GM12873 (cell line): ENCODE results near the gene BRICD5.

Source experiments
- CTCF ChIP-seq: IDR thresholded peaks from 2 replicates; pipeline ENCODE4 v1.5.1; 2012; ENCODE audit warnings: low read depth, mild to moderate bottlenecking, moderate library complexity, low read length, control low read depth; ENCODE audit not compliant: insufficient read depth; ENCODE audit errors: missing control alignments

Gene BRICD5

DNA sequence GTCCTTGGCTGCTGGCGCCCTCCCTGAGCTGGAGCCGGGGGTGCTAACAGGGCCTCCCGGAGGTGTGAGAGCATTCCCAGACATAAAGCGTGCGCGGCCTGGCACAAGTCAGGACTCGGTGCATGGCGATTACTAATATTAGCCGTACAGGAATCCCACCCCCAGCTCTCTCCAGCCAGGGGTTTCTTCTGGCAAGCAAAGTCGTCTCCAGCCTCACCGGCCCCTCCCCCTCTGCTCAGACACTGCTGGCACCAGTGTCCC lies 19.3 kb downstream of the BRICD5 start:
- TF ChIP-seq CTCF = no peak

DNA sequence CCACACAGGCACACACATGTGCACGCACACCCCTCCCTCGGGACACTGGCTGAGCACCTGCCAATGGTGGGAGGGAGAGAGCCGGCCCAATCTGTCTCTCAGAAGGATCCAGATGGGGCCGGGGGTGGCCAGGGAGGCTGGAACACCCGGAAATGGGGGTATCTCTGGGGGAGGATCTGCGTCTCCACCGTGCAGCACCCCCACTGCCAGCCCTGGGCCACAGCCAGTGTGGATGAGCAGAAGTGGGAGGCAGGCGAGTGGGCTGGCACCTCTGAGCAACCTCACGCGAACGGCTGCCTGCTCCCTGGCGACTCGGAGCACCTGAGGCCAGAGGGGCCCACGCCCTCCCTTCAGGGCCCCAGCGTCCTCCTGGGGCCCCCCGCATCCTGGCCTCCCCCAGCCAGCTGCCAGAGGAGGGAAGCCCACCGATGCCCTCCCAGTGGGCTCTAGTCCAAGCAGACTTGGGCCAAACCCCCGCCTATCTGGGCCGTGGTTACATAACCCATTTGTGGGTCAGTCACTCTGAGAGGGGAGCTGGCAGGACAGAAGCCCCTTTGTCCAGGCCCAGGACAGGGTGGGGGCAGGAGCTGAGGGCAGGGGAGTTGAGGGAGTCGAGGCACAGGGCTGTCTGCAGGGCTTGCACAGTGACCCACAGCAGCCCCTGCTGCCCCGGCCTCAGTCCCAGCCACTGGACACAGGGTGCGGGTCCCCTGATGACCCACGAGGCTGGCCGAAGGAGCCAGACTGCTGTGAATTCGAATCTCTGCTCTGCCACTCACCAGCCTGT lies 19.8 kb downstream of the BRICD5 start:
- TF ChIP-seq CTCF = no peak

DNA sequence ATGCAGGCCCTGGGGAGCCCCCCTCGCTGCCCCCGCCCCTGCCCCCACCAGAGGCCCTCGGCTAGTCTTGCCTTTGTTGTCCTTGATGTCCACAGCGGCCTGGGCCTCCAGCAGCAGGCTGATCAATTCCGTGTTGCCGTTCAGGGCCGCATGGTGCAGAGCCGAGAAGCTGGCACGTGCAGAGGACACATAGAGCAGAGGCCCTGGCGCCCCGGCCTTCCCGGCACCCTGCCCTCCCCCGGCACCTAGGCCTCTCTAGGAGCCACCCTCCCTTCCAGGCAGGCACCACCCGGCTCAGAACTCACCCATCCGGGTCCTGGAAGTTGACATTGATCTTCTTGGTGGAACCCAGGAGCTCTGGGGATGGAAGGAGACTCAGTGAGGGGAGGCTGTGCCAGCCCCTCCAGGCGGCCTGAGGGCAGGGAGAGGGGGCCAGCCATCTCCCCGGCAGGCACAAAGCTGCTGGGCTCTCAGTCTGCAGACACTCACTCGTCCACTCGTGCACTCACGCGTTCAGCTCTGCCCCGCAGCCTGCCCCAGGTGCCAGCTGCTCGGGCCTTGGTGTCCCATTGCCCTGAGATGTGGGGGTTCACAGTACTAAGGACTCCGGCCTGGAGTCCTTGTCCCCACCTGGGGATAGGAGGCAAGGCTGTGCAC lies 20.5 kb downstream of the BRICD5 start:
- no peak for TF ChIP-seq CTCF

- TF ChIP-seq CTCF = no peak
Measured at GRCh38 chr16:2189252-2189893, 21.3 kb downstream of the BRICD5 start.

DNA sequence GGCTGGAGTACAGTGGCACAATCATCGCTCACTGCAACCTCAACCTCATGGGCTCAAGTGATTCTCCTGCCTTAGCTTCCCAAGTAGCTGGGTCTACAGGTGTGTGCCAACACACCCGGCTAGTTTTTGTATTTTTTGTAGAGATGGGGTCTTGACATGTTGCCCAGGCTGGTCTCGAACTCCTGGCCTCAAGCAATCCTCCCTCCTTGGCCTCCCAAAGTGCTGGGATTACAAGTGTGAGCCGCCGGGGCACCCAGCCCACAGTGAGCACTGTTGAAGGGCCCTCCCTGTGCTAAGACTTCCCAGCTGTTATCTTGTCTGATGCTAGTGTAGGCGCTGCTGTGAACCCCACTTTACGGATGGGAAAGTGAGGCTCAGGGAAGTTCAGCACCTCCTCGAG lies 22.3 kb downstream of the BRICD5 start:
- TF ChIP-seq CTCF = no peak

DNA sequence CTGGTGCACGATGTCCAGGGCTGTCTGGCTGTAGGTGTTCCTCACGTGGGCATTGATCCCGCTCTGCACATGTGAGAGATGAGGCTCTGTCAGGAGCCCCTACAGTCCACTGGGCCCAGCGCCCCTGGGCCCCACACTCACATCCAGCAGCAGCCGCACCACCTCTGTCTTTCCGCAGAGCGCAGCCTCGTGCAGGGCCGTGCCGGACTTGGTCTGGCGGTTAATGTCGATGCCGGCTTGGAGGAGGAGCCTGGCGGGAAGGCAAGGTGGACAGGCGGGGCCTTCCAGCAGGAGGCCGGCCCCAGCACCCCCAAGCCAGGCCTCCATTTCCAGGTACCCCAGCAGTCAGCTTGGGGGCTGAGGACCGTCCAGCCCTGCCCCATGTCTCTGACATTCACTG lies 23.5 kb downstream of the BRICD5 start:
- no peak for TF ChIP-seq CTCF

GRCh38 chr16:2186505-2186904 lies 24.2 kb downstream of the BRICD5 start:
- no peak for TF ChIP-seq CTCF
